HG03280 (cell line): ENCODE measurements around the gene CSH2.
A peak's percentile ranks its signal among the peaks of the same experiment; 100 is the strongest.
"Not testable (repeated sequence)": the region's sequence is repeated elsewhere in the genome, so short reads cannot be mapped to it uniquely, and the experiment has no call there.

Experiments used
- ATAC-seq: cut with Tn5 transposase; IDR thresholded peaks from one replicate; pipeline ENCODE4 v1.9.1; 2021; ENCODE audit warnings: mild to moderate bottlenecking, moderate library complexity; ENCODE audit not compliant: unreplicated experiment

Gene CSH2

DNA sequence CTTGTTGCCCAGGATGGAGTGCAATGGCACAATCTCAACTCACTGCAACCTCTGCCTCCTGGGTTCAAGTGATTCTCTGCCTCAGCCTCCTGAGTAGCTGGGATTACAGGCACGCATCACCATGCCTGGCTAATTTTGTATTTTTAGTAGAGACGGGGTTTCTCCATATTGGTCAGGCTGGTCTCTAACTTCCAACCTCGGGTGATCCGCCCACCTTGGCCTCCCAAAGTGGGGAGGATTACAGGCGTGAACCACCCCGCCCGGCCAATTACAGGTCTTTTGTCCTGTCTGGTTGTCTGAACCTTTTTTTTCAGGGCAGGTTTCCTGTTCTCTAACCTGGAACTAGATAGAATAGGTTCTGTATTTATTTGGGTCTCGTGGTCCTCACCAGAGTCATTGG lies 17.1 kb downstream of the CSH2 start:
- ATAC-seq: not testable (repeated sequence)

DNA sequence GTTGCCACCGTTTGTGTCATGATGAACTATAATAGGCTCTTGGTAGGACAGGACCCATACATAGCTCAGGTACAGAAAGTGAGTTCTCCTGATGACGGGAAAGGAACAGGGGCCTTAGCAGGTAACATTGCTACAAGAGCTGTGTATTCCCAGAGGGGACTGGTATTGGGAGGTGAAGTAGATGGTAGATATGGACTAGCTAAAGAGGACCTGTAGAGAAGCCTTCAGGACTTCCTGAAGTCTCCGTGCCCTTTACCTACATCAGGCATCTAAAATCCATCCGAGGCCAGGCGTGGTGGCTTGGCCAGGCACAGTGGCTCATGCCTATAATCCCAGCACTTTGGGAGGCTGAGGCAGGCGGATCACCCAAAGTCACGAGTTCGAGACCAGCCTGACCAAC lies 18.3 kb downstream of the CSH2 start:
- no peak for ATAC-seq

DNA sequence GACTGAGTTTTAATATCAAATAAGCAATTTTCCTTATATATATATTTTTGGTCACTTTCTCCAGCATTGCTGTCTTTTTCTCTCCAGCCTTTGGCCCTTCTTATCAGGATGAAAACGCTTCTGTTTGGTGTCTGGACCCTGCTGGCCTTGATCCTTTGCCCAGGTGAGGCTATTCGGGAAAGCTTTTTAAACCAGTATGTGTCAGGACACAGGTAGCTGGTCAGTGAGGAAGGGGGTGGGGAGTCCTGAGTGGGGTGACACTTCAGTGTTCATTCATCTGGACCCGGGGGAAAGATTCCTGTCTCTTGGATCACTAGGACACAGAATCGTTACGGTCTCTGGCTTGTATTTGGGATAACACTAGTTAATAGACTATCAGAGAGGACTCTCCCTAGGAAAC lies 18.8 kb downstream of the CSH2 start:
- no peak for ATAC-seq

DNA sequence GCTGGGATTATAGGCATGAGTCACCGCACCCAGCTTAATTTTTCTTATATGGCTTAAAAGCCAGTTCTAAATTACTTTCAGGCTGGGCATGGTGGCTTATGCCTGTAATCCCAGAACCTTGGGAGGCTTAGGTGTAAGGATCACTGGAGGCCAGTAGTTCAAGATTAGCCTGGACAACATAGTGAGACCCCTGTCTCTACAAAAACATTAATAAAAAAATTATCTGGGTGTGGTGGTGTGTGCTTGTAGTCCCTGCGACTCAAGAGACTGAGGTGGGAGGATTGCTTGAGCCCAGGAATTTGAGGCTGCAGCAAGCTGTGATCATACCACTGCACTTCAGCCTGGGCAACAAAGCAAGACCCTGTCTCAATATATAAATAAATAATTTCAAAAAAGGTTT lies 20.2 kb downstream of the CSH2 start:
- ATAC-seq: no peak

DNA sequence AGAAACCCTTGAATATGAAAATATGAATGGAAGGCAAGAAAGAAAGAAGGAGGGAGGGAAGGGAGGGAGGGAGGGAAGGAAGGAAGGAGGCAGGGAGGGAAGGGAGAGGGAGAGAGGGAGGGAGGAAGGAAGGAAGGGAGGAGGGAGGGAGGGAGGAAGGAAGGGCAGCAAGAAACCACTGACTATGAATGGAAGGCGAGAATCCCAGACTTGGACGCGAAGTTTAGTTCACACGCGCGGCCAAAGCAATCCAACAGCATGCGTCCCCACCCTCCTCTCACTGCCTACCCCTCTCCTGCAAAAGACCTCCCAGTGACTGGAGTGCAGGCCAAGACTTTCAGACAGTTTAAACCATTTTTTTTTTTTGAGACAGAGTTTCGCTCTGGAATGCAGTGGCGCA lies 23.1 kb downstream of the CSH2 start:
- ATAC-seq: no peak

DNA sequence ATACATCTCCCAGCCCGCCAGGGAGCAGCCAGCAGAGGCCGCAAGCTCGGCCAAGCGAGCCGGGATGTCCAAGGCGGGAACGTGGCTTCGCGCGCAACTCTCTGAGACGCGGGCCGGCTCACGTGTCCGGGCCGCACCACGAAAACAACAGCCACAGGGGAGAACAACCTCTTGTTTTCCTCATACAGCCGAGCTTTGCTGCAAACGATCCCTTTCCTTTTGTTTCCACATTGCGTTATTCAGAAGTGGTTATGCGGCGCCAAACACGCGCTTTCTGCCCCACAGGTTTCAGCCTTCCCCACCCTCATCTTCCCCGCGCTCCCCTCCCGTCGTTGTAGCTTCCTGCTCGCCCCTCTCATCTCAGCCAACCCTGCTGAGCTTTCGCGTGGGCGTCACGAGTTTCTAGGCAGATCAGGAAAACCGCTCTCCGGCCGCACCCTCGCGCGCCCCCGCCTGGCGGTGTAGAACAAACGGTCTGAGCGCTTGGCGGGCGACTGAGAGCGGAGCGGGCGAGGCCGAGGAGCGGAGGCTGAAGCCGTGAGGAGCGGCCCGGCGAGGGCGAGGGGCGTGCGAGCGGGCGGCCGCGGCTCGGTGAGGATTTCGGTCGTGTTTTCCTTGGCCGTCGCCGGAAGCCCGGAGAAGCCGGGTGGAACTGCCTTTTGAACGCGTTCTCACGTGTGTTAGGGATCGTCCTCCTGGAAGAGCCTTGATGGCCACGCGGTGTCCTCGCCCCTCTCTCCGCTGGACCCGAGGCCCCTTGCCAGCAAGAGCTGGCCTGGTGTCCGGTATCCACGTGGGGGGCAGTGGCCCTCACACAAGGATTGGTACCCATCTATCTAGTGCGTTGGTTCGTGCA lies 24.4 kb downstream of the CSH2 start:
- peak; percentile 78 for ATAC-seq

DNA sequence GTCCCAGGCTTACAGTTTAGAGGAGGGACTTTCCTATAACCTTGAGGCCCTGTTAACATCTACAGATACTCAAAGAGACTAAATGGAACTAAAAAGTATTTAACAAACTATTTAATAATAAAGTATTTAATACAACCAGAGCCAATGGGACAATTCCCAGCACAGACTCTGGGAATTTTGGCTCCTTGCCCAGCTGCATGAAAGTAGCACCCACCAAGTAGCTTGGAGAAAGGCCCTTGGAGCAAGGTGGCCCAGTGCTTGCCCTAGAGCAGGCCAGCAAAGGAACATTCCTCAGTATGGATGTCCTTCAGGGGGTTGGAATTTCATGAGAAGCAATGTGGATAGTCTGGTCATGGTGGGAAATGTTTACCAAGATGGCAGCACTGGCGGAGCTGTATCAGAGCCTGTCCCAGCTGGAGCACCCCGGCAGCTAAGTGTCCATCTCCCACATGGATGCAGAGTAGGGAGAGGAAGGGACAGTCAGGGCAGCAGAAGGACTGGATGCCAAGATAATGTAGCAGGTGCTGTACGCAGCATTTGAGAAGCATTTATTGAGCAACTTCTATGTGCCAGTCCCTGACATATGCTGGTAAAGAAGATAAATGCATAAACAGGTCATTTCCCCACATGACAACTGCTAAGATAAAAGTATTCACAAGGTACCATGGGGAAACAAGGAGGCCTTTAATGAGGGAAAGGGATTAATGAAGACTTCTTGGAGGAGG lies 25.8 kb downstream of the CSH2 start:
- ATAC-seq: no peak

DNA sequence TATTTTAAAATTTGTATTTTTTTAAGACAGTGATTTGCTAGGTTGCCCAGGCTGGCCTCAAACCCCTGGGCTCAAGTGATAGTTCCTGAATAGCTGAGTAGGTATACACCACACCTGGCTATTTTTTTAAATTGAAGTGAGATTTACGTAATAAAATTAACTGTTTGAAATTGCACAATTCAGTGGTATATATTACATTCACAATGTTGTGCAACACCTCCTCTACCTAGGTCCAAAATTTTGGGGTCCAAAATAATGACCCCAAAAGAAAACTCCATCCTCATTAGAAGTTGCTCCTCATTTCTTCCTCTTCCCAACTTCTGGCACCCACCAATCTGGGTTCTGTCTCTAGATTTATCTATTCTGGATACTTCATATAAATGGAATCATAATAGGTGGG lies 28.0 kb downstream of the CSH2 start:
- no peak for ATAC-seq

DNA sequence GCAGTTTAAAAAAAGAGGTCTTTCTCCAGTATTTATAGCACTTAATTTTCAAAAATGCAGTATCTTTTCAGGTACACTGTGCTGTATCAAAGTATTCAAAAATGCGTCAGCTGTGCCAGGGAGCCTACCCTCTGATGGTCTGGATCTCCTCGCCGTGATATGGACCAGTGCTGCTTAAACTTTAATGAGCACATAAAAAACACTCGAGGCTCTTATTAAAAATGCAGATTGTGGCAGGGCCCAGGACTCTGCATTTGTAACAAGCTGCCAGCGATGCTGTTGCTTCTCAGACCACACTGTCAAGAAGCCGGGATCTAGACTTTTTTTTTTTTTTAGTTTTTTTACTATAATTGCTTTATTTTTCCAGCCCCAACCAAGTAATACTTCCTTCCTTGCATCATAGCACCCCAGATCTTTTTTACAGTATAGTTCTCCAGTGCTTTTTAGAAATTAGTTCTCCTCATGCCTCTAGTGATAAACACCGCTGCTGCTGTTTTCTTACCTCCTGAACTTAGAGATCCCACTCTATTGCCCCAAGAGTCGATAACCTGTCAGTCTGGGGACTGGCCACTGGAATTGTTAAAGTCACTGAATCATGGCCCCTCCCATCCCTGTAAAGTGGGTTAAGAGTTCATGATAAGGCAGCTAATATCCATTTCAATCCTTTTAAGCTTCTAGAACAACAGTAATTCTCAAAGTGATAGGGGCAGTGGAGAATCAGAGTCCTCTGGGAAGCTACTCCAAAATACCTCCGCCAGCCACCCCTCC lies 29.4 kb downstream of the CSH2 start:
- no peak for ATAC-seq

DNA sequence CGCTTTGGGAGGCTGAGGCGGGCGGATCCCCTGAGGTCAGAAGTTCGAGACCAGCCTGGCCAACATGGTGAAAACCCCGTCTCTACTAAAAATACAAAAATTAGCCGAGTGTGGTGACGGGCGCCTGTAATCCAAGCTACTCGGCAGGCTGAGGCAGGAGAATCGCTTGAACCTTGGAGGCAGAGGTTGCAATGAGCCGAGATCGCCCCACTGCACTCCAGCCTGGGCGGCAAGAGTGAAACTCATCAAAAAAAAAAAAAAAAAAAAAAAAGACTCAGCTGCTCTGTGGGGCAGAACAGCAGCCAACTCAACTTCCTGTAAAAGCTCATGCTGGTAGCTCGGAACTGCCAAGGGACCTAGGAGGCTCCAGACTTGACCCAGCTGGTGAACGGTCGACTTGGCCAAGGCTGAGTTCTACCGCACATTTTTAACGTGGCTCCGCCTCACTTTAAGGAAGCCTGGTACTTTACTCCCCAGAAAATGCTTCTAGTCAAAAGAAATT lies 30.0 kb downstream of the CSH2 start:
- ATAC-seq: not testable (repeated sequence)

DNA sequence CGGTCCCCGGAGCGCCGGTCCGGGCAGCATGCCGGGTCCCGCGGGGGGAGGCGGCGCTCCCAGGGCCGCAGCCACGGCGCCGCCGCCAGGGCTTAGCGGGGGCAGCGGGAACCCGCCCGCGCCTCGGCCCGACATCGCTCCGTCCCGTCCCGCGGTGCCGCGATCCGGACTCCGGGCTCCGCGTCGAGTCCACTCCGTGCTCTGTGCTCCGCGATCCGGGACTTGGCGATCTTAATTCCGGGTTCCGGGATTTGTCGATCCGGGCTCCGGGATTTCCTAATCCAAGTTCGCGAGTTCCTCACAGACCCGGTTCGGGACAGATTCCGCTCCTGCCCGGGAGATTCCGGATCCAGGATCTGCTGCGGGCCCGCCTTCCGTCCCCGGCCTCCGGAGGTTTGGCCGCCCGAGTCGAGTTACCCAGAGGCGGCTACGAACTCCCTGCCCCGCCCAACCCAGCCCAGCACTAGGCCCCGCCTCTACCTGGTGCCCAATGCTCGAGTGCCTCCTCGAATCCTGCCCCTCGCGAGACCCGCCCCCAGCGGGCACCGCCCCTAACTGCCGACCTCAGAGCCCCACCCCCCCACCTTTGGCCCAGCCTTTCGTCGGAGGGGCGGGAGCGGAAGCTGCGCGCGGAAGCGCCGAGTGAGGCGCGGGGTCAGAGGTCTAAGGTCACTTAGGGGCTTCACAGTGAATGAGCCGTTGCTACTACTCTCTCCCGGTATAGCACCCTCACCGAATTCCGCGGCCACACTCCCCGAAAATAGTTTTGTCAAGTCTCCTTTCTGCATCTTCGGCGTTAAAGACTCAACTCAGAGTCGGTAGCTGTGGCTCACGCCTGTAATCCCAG lies 30.7 kb downstream of the CSH2 start, which contains the start of gene SMARCD2:
SMARCD2 (minus strand) TSS at position 146 of the 847 bp plus-strand sequence; CDS start at position 135, 11 bp downstream.
- ATAC-seq: peak; percentile 78

DNA sequence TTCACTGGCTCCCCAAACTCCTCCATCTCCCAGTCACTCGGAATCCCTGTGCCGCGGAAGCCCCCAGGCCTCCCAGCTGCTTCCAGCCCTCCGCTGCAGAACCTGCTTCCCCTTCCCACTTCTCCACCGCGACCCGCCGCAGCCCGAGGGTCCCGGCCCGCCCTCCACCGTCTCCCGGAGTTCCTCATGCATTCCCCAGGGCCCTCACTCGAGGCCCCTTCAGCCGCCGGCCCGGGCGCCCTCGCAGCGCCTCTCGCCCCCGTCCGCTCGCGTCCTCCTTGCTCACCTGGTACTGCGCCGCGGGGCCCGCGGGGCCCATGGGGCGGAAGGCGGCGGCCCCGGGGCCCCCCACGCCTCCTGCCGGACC lies 31.3 kb downstream of the CSH2 start:
- peak; percentile 33 for ATAC-seq

DNA sequence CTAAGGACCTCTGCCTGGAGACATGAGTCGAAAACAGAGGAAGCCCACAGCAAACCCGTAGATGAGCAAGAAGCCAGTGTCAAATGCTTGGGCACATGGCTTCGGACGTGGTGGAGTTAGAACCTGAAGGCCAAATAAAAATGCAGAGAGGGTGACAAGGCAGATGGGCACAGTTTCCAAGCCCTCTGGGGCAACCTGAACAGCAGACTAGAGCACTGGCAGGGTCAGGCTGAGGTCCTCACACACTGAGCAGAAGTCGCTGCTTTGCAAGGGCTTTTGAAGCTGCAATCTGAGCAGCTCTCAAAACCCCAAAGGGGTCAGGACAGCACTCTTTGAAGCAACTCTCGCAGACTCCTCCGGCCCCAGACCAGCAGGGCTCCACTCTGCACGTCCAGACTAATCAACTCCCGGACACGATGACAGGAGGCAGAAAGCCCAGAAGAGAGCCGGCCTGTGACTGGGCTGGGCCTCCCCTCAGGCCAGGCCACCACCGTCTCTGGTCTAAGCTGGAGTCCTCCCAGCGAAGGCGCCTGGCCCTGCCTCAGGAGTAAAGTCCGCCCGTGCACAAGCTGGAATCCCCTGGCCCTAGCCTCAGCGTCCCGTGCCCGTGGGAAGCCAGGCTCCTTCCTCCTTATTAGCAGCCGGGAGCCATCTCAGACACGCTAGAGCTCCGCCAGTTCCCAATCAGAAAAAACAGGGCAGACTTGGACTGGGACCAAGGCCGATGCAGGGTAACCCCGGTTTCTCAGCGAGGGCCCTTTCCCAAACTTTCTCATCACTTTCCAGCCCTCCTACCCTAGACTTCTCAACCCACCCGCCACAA lies 31.9 kb downstream of the CSH2 start:
- no peak for ATAC-seq

DNA sequence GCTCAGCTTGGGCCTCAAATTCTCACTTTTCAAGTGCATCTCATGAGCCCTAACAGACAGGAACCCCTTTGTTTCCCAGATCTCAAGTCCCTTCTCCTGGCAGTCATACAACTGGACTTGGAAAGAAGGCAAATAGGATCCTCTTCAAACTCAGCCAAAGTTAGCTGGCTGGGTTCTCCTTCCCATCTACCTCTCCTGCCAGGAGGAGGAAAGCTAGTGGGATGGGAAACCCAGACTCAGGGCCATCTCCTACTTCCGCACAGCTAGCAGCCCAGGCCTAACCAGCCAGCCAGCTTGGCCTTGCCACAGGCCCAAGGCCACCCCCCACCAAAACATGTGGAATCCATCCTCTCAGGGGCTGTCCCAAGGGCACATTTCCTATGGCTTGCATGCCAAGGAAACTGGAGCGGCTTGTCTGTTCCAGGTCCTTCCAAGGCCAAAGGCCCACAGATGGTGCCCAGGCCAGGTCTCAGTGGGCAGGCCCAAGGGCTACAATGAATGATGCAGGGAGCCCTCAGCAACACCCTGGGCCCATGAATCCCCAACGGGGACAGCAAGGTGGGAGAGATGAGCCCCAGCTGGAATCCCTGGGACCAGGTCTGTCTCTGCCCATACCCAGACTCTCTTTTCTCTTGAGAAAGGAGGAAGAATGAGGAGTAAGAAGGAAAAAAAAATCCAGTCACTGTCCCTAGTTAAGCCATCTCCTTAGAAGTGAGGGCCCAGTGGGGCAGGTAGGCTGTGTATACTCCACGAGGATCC lies 32.7 kb downstream of the CSH2 start:
- ATAC-seq: no peak

DNA sequence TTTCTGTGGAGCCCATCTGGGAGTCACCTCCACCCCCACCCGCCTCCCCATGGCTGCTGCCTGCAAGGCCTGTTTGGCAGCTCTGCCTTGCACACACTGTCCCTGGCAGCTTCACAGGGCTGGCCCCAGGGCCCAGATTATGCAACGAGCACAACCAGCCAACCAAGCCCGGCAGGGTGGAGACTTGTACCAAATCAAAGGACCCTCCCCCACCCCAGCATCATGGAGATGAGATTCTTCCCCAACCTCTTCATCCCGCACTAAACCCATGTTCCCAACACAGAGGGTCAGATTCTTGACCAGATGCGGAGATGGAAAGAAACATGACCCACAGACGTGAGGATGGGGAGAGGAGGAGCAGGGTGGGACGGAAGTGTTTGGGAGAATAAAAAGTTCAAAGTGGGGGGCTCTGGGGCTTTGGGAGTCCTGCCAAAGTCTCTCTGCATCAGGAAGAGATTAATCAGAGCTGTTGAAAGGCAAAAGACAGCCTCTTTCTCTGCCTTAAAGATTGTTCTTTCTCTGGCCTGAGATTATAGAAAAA lies 34.8 kb downstream of the CSH2 start:
- no peak for ATAC-seq

DNA sequence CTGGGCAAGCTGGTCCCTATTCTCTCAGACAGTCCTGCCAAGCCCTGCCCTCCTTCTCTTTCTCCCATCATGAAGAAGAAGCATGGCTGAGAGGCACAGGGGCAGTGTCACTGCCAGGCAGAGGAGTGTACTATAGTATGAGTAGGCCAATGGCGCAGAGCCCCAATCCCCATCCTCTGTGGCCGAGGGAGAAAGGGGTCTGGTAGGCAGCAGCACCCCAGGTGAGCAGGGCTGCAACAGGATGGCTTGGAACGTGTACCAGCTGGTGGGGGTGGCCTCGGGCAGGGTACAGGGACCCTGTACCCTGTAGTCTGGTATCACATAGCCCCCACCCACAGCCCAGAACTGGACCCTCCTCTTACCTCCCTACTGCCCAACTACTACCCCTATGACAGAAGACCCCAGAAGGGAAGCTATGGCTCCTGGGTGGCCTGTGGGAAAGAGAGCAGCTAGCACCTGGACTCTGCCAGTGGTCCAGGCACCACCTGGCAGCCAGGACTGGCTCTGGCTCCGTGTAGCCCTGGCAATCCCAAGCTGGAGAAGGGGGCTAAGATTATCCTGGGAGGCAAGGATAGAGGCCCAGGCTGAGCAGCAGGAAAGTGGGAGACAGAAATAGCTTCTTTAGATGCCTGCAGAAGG lies 35.4 kb downstream of the CSH2 start:
- ATAC-seq: no peak

DNA sequence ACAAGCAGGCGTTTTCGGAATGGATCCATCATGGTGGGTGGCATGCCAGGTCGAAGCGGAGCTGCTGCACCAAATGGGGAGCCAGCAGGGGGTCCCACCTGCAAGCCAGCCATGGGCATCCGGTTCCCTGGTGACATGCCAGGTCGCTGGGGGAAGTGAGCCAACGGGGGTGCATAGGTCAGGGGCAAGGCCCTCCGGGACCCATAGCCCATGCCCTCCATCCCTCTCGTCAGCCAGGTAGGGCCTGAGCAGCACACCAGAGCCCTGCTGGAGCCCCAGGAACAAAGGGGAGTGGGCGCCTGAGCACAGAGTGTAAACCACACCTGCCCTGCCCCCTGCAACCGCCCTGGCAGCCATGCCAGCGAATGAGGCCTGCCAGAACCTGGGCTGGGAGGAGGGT lies 36.0 kb downstream of the CSH2 start:
- ATAC-seq: no peak

DNA sequence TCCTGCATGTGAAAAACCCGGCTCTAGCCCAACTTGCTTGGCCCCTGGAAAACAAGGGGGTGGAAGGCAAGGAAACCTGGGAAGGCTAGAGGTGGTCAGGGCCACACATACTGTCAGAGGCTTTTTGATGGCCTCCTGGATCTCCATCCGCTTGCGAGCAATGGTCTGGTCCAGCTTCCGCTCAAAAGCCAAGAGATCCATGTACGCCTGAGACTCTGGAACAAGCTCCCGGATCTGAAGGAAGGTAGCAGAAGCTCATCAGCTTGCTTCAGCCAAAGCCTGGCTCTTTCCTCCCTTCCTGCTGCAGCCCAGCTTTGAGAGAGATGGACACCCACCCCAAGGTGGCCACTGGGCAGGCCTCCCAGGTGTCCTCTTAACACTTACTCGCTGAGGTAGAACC lies 36.7 kb downstream of the CSH2 start:
- no peak for ATAC-seq
